Subcutaneous abdominal adipose tissue (tissue), 5 donors: ENCODE data around the gene OLFM1.
"Not testable (repeated sequence)": the region's sequence is repeated elsewhere in the genome, so short reads cannot be mapped to it uniquely, and the experiment has no call there.

Experiments
- H3K27ac ChIP-seq: one replicate; pipeline ENCODE4 v1.7.0; 2013; ENCODE audit warnings: low read depth, mild to moderate bottlenecking, inconsistent platforms, low read length, moderate library complexity
- H3K27me3 ChIP-seq, 5 donors: one replicate each; pipeline ENCODE4 v1.7.0; 2013; ENCODE audit warnings: low read length in 5 of 5, inconsistent platforms in 1 of 5; ENCODE audit not compliant: control insufficient read depth in 5 of 5, insufficient read depth in 4 of 5
- H3K36me3 ChIP-seq, 5 donors: one replicate each; pipeline ENCODE4 v1.7.0; 2013; ENCODE audit warnings: low read length in 5 of 5; ENCODE audit not compliant: control insufficient read depth in 5 of 5, insufficient read depth in 5 of 5
- H3K4me1 ChIP-seq, 5 donors: one replicate each; pipeline ENCODE4 v1.7.0; 2013; ENCODE audit warnings: low read length in 5 of 5, mild to moderate bottlenecking in 3 of 5, moderate library complexity in 1 of 5; ENCODE audit not compliant: control insufficient read depth in 5 of 5, insufficient read depth in 5 of 5
- H3K4me3 ChIP-seq, 5 donors: one replicate each; pipeline ENCODE4 v1.7.0; 2013; ENCODE audit warnings: low read length in 5 of 5, low read depth in 1 of 5
- H3K9ac ChIP-seq, 5 donors: one replicate each; pipeline ENCODE4 v1.7.0; 2013; ENCODE audit warnings: low read length in 5 of 5, mild to moderate bottlenecking in 4 of 5, moderate library complexity in 3 of 5
- H3K9me3 ChIP-seq, 5 donors: one replicate each; pipeline ENCODE4 v1.7.0; 2013; ENCODE audit warnings: low read length in 5 of 5; ENCODE audit not compliant: control insufficient read depth in 5 of 5
- donor health status: healthy.
- donor health status: healthy.
- donor health status: healthy.
- donor health status: healthy.
- donor health status: healthy.

Gene OLFM1

GRCh38 chr9:135104761-135105160 lies 17.3 kb downstream of the OLFM1 start:
- no peak overlapping the region for H3K27ac ChIP-seq
- peaks cover 0 to 6% (median 0%) of the 10 kb centered on the region in 5 donors for H3K36me3 ChIP-seq

GRCh38 chr9:135105211-135105745 lies 17.8 kb downstream of the OLFM1 start:
- Histone ChIP-seq H3K27ac (no peak overlapping the region), H3K9me3 (no peaks in the 10 kb centered on the region), H3K4me1 (peaks cover 0 to 11% (median 0%) of the 10 kb centered on the region in 5 donors), H3K27me3 (peaks cover 6 to 15% (median 8%) of the 10 kb centered on the region in 5 donors), H3K9ac (no peak overlapping the region), H3K4me3 (no peak overlapping the region), H3K36me3 (peaks cover 0 to 6% (median 0%) of the 10 kb centered on the region in 5 donors)

More at GRCh38 chr9:135104761-135105160, 17.3 kb downstream of the OLFM1 start:
- Histone ChIP-seq H3K27me3 (peaks cover 6 to 15% (median 8%) of the 10 kb centered on the region in 5 donors), H3K4me3 (no peak overlapping the region), H3K9me3 (no peaks in the 10 kb centered on the region), H3K4me1 (peaks cover 0 to 11% (median 0%) of the 10 kb centered on the region in 5 donors), H3K9ac (no peak overlapping the region)

DNA sequence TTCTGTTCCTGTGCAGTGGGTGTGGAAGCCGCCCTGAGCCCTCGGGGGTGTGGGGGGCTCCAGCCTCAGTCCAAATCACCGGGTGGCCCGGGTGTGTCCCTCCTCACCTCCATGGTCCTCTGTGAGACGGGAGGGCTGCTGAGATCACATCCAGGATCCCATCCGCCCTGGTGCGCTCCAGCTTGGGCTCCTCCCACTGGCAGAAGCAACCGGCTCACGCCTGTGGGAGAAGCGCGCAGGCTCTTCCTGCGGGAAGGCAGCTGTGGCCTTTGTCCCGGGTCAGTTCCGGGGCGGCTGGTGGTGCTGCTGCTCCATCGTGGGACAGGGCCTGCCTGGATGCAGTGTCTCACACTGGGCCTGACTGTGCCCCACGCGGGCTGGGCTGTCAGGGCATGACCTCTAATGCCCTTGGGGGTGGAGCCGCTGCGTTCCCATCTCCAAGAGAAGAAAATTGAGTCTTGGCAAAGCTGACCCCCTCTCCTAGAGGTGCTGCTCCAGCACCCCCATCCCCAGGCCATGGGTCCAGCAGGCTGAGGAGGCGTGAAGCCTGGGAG lies 18.5 kb downstream of the OLFM1 start:
- Histone ChIP-seq H3K36me3 (peaks cover 0 to under 1% (median 0%) of the 10 kb centered on the region in 5 donors), H3K27ac (no peak overlapping the region), H3K4me3 (no peak overlapping the region), H3K9ac (no peak overlapping the region), H3K9me3 (no peaks in the 10 kb centered on the region), H3K4me1 (peaks cover 0 to 11% (median 0%) of the 10 kb centered on the region in 5 donors), H3K27me3 (peaks cover 6 to 15% (median 8%) of the 10 kb centered on the region in 5 donors)

DNA sequence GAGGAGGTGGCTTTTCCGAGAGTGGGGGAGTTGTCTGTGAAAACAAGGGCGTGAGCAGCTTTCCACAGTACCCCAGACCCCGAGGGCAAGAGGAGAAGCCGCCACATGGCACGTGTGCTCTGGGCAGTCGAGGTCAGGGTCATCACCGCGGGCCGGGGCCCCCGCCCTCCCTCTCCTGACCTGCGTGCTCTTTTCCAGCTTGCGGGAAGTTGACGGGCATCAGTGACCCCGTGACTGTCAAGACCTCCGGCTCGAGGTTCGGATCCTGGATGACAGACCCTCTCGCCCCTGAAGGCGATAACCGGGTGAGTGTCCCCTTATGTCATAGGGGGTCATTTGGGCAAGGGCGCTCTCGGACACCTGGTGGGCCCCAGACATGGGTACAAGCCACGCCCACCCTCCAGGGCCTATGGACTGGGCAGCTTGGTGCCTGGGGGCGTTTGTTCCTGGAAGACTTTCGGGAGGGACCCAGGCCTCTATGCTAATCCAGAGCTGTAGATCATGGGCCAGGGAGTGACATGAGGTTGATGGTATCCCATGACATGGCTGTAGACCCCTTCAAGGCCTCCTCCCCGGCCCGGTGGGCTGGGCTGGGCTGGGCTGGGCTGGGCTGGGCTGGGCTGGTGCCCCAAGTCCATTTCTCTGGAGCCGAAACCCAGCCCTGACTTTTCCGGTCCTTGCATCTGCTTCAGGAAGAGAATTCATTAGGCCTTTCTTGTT lies 19.2 kb downstream of the OLFM1 start:
- peaks cover 6 to 15% (median 8%) of the 10 kb centered on the region in 5 donors for H3K27me3 ChIP-seq
- no peaks in the 10 kb centered on the region for H3K9me3 ChIP-seq
- H3K27ac ChIP-seq = no peak overlapping the region
- H3K36me3 ChIP-seq = no peaks in the 10 kb centered on the region
- H3K9ac ChIP-seq = no peak overlapping the region
- no peak overlapping the region for H3K4me3 ChIP-seq
- peaks cover 0 to 11% (median 0%) of the 10 kb centered on the region in 5 donors for H3K4me1 ChIP-seq

DNA sequence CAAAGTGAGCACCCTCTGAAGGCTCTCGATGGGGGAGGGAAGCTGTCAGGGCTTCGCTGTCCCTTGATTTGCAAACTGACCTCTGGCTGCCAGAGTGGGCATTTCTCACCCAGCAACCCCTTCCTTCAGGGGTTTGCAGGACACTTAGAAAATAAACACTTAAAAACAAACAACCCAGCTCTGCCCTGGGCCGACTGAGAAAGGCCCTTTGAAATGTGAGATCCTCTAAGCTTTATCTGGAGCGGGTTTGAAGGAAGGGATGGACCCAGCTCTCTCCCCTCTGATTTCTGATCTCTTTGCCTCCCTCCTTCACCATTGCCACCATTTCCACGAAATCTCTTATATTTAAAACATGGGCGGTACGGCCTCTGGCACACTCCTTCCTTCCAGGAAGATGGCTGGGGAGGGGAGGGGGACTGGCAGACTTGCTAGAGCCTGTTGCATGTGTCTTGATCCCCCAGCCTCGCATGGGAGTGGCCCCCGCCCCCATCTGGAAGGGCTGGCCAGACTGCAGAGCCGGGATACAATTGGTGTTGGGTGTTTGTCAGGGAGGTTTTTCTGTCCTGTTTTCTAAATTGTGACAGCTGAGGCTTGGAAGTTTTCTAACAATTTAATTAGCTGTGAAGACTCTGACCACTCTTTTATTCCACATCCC lies 20.2 kb downstream of the OLFM1 start:
- Histone ChIP-seq H3K4me1 (peaks cover 0 to 7% (median 0%) of the 10 kb centered on the region in 5 donors), H3K36me3 (no peaks in the 10 kb centered on the region), H3K9me3 (no peaks in the 10 kb centered on the region), H3K9ac (no peak overlapping the region), H3K27ac (no peak overlapping the region), H3K27me3 (peaks cover 6 to 20% (median 8%) of the 10 kb centered on the region in 5 donors), H3K4me3 (no peak overlapping the region)

DNA sequence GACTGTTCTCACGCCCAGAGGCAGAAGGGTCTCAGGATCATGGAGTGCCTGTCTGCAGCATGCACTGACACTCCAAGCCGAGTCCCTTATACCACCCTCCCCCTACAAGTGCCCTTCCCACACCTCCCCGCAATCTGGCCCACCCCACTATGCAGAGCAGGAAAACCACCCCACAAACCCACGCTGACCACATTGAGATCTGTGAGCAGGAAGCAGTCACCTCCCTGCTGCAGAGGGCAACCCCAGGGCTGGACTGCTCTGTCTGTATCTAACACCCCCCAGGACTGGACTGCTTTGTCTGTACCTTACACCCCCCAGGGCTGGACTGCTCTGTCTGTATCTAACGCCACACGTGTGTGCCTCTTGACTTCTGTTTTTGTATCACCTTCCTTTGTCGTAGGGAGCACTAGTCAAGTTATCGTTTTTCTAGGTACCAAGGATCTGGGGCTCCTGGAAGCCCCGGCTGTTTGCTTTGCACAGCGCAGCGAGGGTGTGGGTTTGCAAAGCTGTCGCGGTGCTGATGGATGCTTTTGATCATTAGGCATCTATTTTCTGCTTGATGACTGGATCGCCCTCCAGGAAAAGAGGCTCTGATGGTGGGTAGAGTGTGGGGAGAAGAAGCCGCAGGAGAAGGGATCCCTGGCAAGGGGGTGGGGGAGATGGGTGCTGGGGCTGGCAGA lies 21.5 kb downstream of the OLFM1 start:
- Histone ChIP-seq H3K27ac (no peak overlapping the region), H3K9ac (no peak overlapping the region), H3K9me3 (no peaks in the 10 kb centered on the region), H3K36me3 (no peaks in the 10 kb centered on the region), H3K4me1 (no peaks in the 10 kb centered on the region), H3K4me3 (no peak overlapping the region), H3K27me3 (peaks cover 5 to 15% (median 8%) of the 10 kb centered on the region in 5 donors)

GRCh38 chr9:135109650-135110049 lies 22.2 kb downstream of the OLFM1 start:
- Histone ChIP-seq H3K9me3 (no peaks in the 10 kb centered on the region), H3K4me3 (no peak overlapping the region), H3K4me1 (no peaks in the 10 kb centered on the region), H3K27me3 (peaks cover 2 to 15% (median 8%) of the 10 kb centered on the region in 5 donors), H3K36me3 (no peaks in the 10 kb centered on the region), H3K9ac (no peak overlapping the region), H3K27ac (no peak overlapping the region)

DNA sequence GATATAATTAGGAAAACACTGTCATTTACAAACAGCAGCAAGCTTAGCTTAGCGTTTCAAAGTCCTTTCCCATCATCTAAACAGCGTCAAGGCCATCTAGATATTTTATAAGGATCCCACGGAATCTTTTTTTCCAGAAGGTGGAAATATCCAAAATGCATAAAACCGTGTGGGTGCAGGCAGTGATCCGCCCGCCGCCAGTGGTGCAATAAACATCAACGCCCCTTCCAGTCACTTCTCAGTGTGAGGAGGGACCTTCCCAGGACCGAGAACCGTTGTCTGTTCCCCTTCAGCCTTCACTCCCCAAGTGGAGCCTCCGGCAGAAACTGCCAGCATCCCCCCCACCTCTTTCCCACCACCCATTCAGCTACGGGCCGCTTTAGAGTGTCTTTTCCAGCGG lies 22.9 kb downstream of the OLFM1 start:
- no peaks in the 10 kb centered on the region for H3K36me3 ChIP-seq
- H3K4me3 ChIP-seq = no peak overlapping the region
- no peaks in the 10 kb centered on the region for H3K9me3 ChIP-seq
- no peaks in the 10 kb centered on the region for H3K4me1 ChIP-seq
- H3K27me3 ChIP-seq = peaks cover 2 to 15% (median 2%) of the 10 kb centered on the region in 5 donors
- H3K27ac ChIP-seq = no peak overlapping the region
- H3K9ac ChIP-seq = no peak overlapping the region

GRCh38 chr9:135111600-135111999 lies 24.1 kb downstream of the OLFM1 start:
- not testable (repeated sequence) for H3K9me3 ChIP-seq, H3K27ac ChIP-seq, H3K9ac ChIP-seq, H3K36me3 ChIP-seq, H3K4me3 ChIP-seq, H3K4me1 ChIP-seq
- peaks cover 0 to 15% (median 2%) of the 10 kb centered on the region in 5 donors for H3K27me3 ChIP-seq
